ENCODE data around the gene MAPK8.

- TF ChIP-seq FOXK2 (IDR thresholded peaks at IDR 0.05) (no peak), BHLHE40 (IDR thresholded peaks at IDR 0.05; ENCODE audit: borderline replicate concordance) (no peak), SP1 (IDR thresholded peaks at IDR 0.05) (no peak), SUZ12 (IDR thresholded peaks at IDR 0.05) (no peak), L3MBTL2 (conservative IDR thresholded peaks at IDR 0.05) (no peak), ZNF384 (IDR thresholded peaks at IDR 0.05) (no peak), FOXM1 (IDR thresholded peaks at IDR 0.05; ENCODE audit: borderline replicate concordance) (no peak), TARDBP (IDR thresholded peaks at IDR 0.05) (no peak), ELF4 (IDR thresholded peaks at IDR 0.05) (no peak), FOXA1 (IDR thresholded peaks at IDR 0.05) (no peak), CTBP1 (IDR thresholded peaks at IDR 0.05; ENCODE audit: borderline replicate concordance) (no peak), ARNT (IDR thresholded peaks at IDR 0.05) (no peak)
These were observed 58.4 kb downstream of the MAPK8 start for GRCh38 chr10:48364659-48365405.
